HepG2 (cell line): Measurements from ENCODE around the gene CEP128. TPM values are rescaled to one million over a fixed set of nuclear protein-coding genes. Genes with fewer than 3 reads are reported as not detected.

Source experiments
- ATAC-seq: fragments of 200-7000 bp; cut with Tn5 transposase; 3 replicates; pipeline ENCODE4 v1.9.1; 2020; ENCODE audit warnings: mild to moderate bottlenecking, moderate library complexity
- BruUV-seq: library from RNA; stranded (reverse); fragments of 400-500 nt; replicated peaks from 2 replicates; lab custom pipeline; 2021; lab: Mats Ljungman, UMichigan
- CTCF ChIA-PET: fragments of 300-600 bp; formaldehyde crosslinking; extraction: SDS; loops from one replicate; lab custom pipeline; 2021; ENCODE audit warnings: low total read pairs, inconsistent platforms, low intra/inter-chr PET ratio; lab: Yijun Ruan, JAX
- POLR2A ChIA-PET: fragments of 350-600 bp; sonication (Branson Sonifier 250); formaldehyde crosslinking; loops from one replicate; lab custom pipeline; 2020; ENCODE audit warnings: antibody characterized with exemption, inconsistent platforms; lab: Yijun Ruan, JAX
- DNase-seq: peaks from one replicate; pipeline ENCODE4 v3.0.0-alpha.2; 2015; ENCODE audit warnings: low spot score
- FAIRE-seq: peaks from 3 replicates; lab custom pipeline; 2011; peaks lifted over from hg19 to GRCh38; lab: Jason Lieb, UNC
- H2AFZ ChIP-seq: one replicate; pipeline ENCODE4 v1.6.1; 2011; ENCODE audit warnings: low read length, inconsistent platforms
- H3K27ac ChIP-seq: fragments of 300-600 bp; 3 replicates; pipeline ENCODE4 v1.8.0; 2011; ENCODE audit warnings: mixed run types, mild to moderate bottlenecking, mixed read lengths, low read length, inconsistent platforms; ENCODE audit not compliant: insufficient read depth; ENCODE audit errors: extremely low read length
- H3K27me3 ChIP-seq, 2 experiments: fragments of 200-600 bp in 1 of 2; 2 replicates in 1 of 2; 3 replicates in 1 of 2; pipeline versions ENCODE4 v1.6.0 to v1.8.0; 2011; ENCODE audit warnings: low read length in 2 of 2, mild to moderate bottlenecking in 2 of 2, moderate library complexity in 2 of 2, inconsistent platforms in 1 of 2; ENCODE audit not compliant: insufficient read depth in 2 of 2, control insufficient read depth in 1 of 2
- H3K36me3 ChIP-seq, 2 experiments: fragments of 200-600 bp in 1 of 2; replicated peaks in 1 of 2; 2 replicates in 1 of 2; 3 replicates in 1 of 2; pipeline versions ENCODE4 v1.5.1 to v1.8.0; 2011; ENCODE audit warnings: low read length in 2 of 2, inconsistent platforms in 1 of 2; ENCODE audit not compliant: insufficient read depth in 2 of 2, control insufficient read depth in 1 of 2
- H3K4me1 ChIP-seq: 2 replicates; pipeline ENCODE4 v1.5.1; 2012; ENCODE audit warnings: low read length, inconsistent platforms; ENCODE audit not compliant: insufficient read depth
- H3K4me2 ChIP-seq: 2 replicates; pipeline ENCODE4 v1.6.0; 2011; ENCODE audit warnings: low read depth, low read length, inconsistent platforms
- H3K4me3 ChIP-seq, 3 experiments: fragments of 200-600 bp in 1 of 3; sonication (generic), shearing (Covaris generic) in 1 of 3; replicated peaks in 1 of 3; 2 replicates each; pipeline ENCODE4 v1.5.1; 2011 to 2016; ENCODE audit warnings: low read length in 3 of 3, inconsistent platforms in 2 of 3, low read depth in 2 of 3, mild to moderate bottlenecking in 2 of 3, control low read depth in 1 of 3, mixed read lengths in 1 of 3; ENCODE audit not compliant: insufficient read depth in 1 of 3
- H3K79me2 ChIP-seq: one replicate; pipeline ENCODE4 v1.6.1; 2011; ENCODE audit warnings: low read length, inconsistent platforms; ENCODE audit not compliant: insufficient read depth
- H3K9ac ChIP-seq: 2 replicates; pipeline ENCODE4 v1.6.0; 2011; ENCODE audit warnings: mild to moderate bottlenecking, low read depth, low read length, inconsistent platforms; ENCODE audit not compliant: insufficient read depth
- H3K9me3 ChIP-seq: 2 replicates; pipeline ENCODE4 v1.5.1; 2012; ENCODE audit warnings: mild to moderate bottlenecking, low read length
- H4K20me1 ChIP-seq: 2 replicates; pipeline ENCODE4 v1.6.0; 2011; ENCODE audit warnings: inconsistent platforms, mild to moderate bottlenecking, low read length, moderate library complexity; ENCODE audit not compliant: insufficient read depth
- FLYWCH1 ChIP-seq: sonication (generic); formaldehyde crosslinking; IDR thresholded peaks from 2 replicates; pipeline ENCODE4 v1.8.1; 2023; ENCODE audit warnings: mild to moderate bottlenecking, missing genetic modification reagents
- KLF6 ChIP-seq: IDR thresholded peaks from 2 replicates; pipeline ENCODE4 v1.8.0; 2016; ENCODE audit warnings: missing biosample characterization, missing genetic modification reagents
- NR2F2 ChIP-seq: IDR thresholded peaks from 2 replicates; pipeline ENCODE4 v1.6.1; 2012; ENCODE audit warnings: low read depth, inconsistent platforms, borderline replicate concordance
- RFXANK ChIP-seq: IDR thresholded peaks from 2 replicates; pipeline ENCODE4 v1.6.1; 2016
- SIN3A ChIP-seq: IDR thresholded peaks from 2 replicates; pipeline ENCODE4 v1.6.1; 2011; ENCODE audit warnings: low read depth, mild to moderate bottlenecking, control low read depth, low read length, borderline replicate concordance
- SKI ChIP-seq: fragments of 450-650 bp; IDR thresholded peaks from one replicate; pipeline ENCODE4 v1.6.1; 2018; ENCODE audit warnings: mild to moderate bottlenecking; ENCODE audit not compliant: partially characterized antibody
- ZFP36L1 ChIP-seq: sonication (generic); formaldehyde crosslinking; IDR thresholded peaks from 2 replicates; pipeline ENCODE4 v1.8.0; 2022; ENCODE audit warnings: mild to moderate bottlenecking, missing genetic modification reagents, moderate library complexity
- ZNF10 ChIP-seq: sonication (generic); formaldehyde crosslinking; IDR thresholded peaks from 2 replicates; pipeline ENCODE4 v1.4.0; 2020; ENCODE audit warnings: mild to moderate bottlenecking, low read depth, missing genetic modification reagents, borderline replicate concordance
- ZNF34 ChIP-seq: sonication (generic); formaldehyde crosslinking; IDR thresholded peaks from 2 replicates; pipeline ENCODE4 v1.4.0; 2020; ENCODE audit warnings: mild to moderate bottlenecking, missing genetic modification reagents, borderline replicate concordance
- ZNF672 ChIP-seq: sonication (generic); formaldehyde crosslinking; IDR thresholded peaks from 2 replicates; pipeline ENCODE4 v1.8.1; 2022; ENCODE audit warnings: missing genetic modification reagents
- ZSCAN30 ChIP-seq: sonication (generic); formaldehyde crosslinking; IDR thresholded peaks from 2 replicates; pipeline ENCODE4 v1.5.0; 2020; ENCODE audit warnings: mild to moderate bottlenecking, missing genetic modification reagents
- WGBS: methylation state at CpG from one replicate; pipeline ENCODE4 v1.1.6; 2017; ENCODE audit warnings: low lambda C conversion rate; 5-methylcytosine and 5-hydroxymethylcytosine counted together
- in situ Hi-C: cut with HindIII; loops from 2 replicates; pipeline ENCODE4 v1.10.0; 2017; ENCODE audit warnings: low pct_unique_long_range_greater_than_20kb; ENCODE audit not compliant: extremely low pct_ligation_motif_present
- intact Hi-C: fragments of 100-400 bp; cut with micrococcal nuclease; formaldehyde crosslinking; loops from one replicate; pipeline ENCODE4 v1.10.0; 2022; ENCODE audit not compliant: unreplicated experiment
- polyA plus RNA-seq, 8 experiments: library from polyadenylated mRNA; depleted of rRNA in 3 of 8; stranded (reverse) in 7 of 8; unstranded in 1 of 8; fragments of >200 nt; fragmentation: Illumina TruSeq in 4 of 8; extraction: Trizol in 4 of 8; gene quantifications; 2 replicates each; pipeline versions ENCODE4 v1.2.1 to v1.2.3, GENCODE V29; 2011 to 2016; ENCODE audit warnings: low read depth in 4 of 8, missing spikeins in 1 of 8, mixed read lengths in 1 of 8; ENCODE audit not compliant: insufficient read depth in 1 of 8
- total RNA-seq, 5 experiments: library from RNA; depleted of rRNA; stranded (reverse); fragments of >200 nt; fragmentation: Illumina TruSeq; extraction: Trizol; gene quantifications; 2 replicates each; pipeline ENCODE4 v1.2.3, GENCODE V29; 2016; ENCODE audit warnings: low read depth in 1 of 5
- TF ChIP-seq, protein P1 (sequence below), 2 experiments: sonication (generic) in 1 of 2; formaldehyde crosslinking in 1 of 2; IDR thresholded peaks; 2 replicates each; pipeline versions ENCODE4 v1.5.1 to v1.6.1; 2011 to 2020; ENCODE audit warnings: borderline replicate concordance in 1 of 2, low read depth in 1 of 2, low read length in 1 of 2, mild to moderate bottlenecking in 1 of 2, missing genetic modification reagents in 1 of 2, moderate library complexity in 1 of 2
- TF ChIP-seq, protein P2 (sequence below): sonication (generic); formaldehyde crosslinking; IDR thresholded peaks from 2 replicates; pipeline ENCODE4 v1.5.0; 2020; ENCODE audit warnings: missing genetic modification reagents
- TF ChIP-seq, protein P3 (sequence below): sonication (generic); formaldehyde crosslinking; IDR thresholded peaks from 2 replicates; pipeline ENCODE4 v1.5.1; 2020; ENCODE audit warnings: mild to moderate bottlenecking, missing genetic modification reagents, moderate library complexity

CEP128 gene
- total and polyA plus RNA-seq, 2 of the 13 experiments (the other 11 are each of a cell fraction or from before 2014, with no cell fraction given): 1.3 to 7.5 TPM

DNA sequence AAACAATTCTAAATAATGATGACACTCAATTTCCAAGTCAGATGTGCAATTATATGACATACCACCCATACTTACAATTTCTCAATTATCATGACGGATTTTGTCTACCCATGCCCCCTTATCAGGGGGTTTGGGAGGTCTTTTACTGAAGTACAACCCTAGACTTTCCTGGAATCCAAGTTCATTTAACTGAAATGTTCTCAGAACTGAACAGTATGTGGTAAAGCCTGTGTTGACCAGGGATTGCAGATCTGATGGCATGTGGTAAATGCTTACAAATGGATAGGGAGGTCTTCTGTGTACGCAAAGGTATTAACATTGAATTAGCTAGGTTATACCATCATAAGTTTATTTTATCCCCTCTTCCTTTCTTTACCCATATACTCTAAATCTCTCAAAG is 281.8 kb downstream of the CEP128 start:
- H3K4me3 ChIP-seq: no peak overlapping the region
- in situ Hi-C loops: no loop called here
- CTCF ChIA-PET: no interaction called here
- H3K27ac ChIP-seq: no peak overlapping the region
- H3K79me2 ChIP-seq: no peaks in the 10 kb centered on the region
- FAIRE-seq: no peak
- H3K4me2 ChIP-seq: no peak overlapping the region
- no peak for TF ChIP-seq RFXANK (CRISPR knock-in tag)
- TF ChIP-seq, protein P1, sequence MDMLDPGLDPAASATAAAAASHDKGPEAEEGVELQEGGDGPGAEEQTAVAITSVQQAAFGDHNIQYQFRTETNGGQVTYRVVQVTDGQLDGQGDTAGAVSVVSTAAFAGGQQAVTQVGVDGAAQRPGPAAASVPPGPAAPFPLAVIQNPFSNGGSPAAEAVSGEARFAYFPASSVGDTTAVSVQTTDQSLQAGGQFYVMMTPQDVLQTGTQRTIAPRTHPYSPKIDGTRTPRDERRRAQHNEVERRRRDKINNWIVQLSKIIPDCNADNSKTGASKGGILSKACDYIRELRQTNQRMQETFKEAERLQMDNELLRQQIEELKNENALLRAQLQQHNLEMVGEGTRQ (IDR thresholded peaks at IDR 0.05; ENCODE audit: low read depth, low read length): no peak
- TF ChIP-seq, protein P1 (CRISPR knock-in tag; IDR thresholded peaks at IDR 0.05; ENCODE audit: borderline replicate concordance): no peak
- TF ChIP-seq SKI: no peak
- no TSS peak for BruUV-seq
- H3K4me1 ChIP-seq: peaks cover 36% of the 10 kb centered on the region
- POLR2A ChIA-PET: no interaction called here
- no peak for DNase-seq
- no peaks in the 10 kb centered on the region for H3K9me3 ChIP-seq
- no peaks in the 10 kb centered on the region for H3K36me3 ChIP-seq
- intact Hi-C loops: no loop called here
- no peak for ATAC-seq
- H3K27me3 ChIP-seq: no peaks in the 10 kb centered on the region
- no peaks in the 10 kb centered on the region for H4K20me1 ChIP-seq
- no peak overlapping the region for H3K9ac ChIP-seq
- WGBS: 98% methylated on average over 2 of the region's 2 CpGs
- no peak overlapping the region for H2AFZ ChIP-seq

DNA sequence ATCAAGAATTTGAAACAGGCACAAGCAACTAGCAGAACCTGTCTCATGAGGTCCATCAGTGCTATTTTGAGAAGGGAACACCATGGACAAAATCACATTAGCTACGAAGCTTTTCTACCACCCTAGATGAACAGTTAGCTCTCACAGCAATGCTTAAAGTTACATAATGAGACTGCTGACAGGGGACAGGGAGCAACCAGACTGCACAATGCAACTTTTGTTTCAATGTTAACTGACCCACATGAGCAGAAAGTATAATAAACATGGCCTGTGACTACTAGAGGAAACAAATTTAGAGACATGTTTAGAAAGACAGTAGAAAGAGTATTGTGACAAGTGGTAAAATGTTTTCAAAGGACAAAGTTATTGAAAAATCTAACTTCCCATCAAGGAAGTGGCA is 282.8 kb downstream of the CEP128 start:
- Histone ChIP-seq H3K4me2 (peak overlapping the region; percentile 70), H3K4me3 (no peak overlapping the region), H3K27ac (peak overlapping the region; percentile 53), H3K9ac (no peak overlapping the region), H3K4me1 (peaks cover 27% of the 10 kb centered on the region), H3K27me3 (no peaks in the 10 kb centered on the region), H3K9me3 (no peaks in the 10 kb centered on the region), H3K36me3 (no peaks in the 10 kb centered on the region), H3K79me2 (no peaks in the 10 kb centered on the region), H4K20me1 (no peaks in the 10 kb centered on the region), H2AFZ (no peak overlapping the region)
- POLR2A ChIA-PET: no interaction called here
- in situ Hi-C loops: no loop called here
- no TSS peak for BruUV-seq
- 18% methylated on average over 1 of the region's 1 CpG for WGBS
- CTCF ChIA-PET: no interaction called here
- peak; percentile 79 for DNase-seq
- intact Hi-C loops: no loop called here
- peak; percentile 97 for ATAC-seq
- FAIRE-seq: peak; percentile 77
- TF ChIP-seq SIN3A: no peak
- TF ChIP-seq ZNF34: no peak
- no peak for TF ChIP-seq KLF6
- TF ChIP-seq ZFP36L1: no peak
- TF ChIP-seq ZNF672: no peak
- TF ChIP-seq ZNF10 (CRISPR knock-in tag): no peak
- no peak for TF ChIP-seq ZSCAN30 (CRISPR knock-in tag)
- TF ChIP-seq, protein P2, sequence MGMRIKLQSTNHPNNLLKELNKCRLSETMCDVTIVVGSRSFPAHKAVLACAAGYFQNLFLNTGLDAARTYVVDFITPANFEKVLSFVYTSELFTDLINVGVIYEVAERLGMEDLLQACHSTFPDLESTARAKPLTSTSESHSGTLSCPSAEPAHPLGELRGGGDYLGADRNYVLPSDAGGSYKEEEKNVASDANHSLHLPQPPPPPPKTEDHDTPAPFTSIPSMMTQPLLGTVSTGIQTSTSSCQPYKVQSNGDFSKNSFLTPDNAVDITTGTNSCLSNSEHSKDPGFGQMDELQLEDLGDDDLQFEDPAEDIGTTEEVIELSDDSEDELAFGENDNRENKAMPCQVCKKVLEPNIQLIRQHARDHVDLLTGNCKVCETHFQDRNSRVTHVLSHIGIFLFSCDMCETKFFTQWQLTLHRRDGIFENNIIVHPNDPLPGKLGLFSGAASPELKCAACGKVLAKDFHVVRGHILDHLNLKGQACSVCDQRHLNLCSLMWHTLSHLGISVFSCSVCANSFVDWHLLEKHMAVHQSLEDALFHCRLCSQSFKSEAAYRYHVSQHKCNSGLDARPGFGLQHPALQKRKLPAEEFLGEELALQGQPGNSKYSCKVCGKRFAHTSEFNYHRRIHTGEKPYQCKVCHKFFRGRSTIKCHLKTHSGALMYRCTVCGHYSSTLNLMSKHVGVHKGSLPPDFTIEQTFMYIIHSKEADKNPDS (CRISPR knock-in tag): no peak
- TF ChIP-seq, protein P3, sequence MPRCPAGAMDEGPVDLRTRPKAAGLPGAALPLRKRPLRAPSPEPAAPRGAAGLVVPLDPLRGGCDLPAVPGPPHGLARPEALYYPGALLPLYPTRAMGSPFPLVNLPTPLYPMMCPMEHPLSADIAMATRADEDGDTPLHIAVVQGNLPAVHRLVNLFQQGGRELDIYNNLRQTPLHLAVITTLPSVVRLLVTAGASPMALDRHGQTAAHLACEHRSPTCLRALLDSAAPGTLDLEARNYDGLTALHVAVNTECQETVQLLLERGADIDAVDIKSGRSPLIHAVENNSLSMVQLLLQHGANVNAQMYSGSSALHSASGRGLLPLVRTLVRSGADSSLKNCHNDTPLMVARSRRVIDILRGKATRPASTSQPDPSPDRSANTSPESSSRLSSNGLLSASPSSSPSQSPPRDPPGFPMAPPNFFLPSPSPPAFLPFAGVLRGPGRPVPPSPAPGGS (CRISPR knock-in tag): no peak
- TF ChIP-seq NR2F2: no peak
- TF ChIP-seq FLYWCH1 (CRISPR knock-in tag): no peak
